ENCODE results near the gene OTX2.

The OTX2 gene

GRCh38 chr14:56810147-56810719 lies at the start of gene OTX2:
Gene OTX2, minus strand, starts transcription at chr14:56810479. Its CDS starts 5,023 bp downstream, at chr14:56805456.
- H3K79me2 ChIP-seq (ENCODE audit: insufficient read depth, low read length), result no peaks in the 10 kb centered on the region
- no peaks in the 10 kb centered on the region for H3K9me2 ChIP-seq (replicated peaks; ENCODE audit: insufficient read depth, low read length)
- H3K4me2 ChIP-seq (ENCODE audit: low read depth, low read length, poor library complexity, severe bottlenecking), result no peak within 1 kb of the TSS
- no peaks in the 10 kb centered on the region for H3F3A ChIP-seq (ENCODE audit: insufficient read depth)
- no peaks in the 10 kb centered on the region for H3K9me3 ChIP-seq (ENCODE audit: insufficient read depth, low read length)
- H3K27ac ChIP-seq (ENCODE audit: low read depth, low read length), result no peak within 1 kb of the TSS
- no peak within 1 kb of the TSS for H2AFZ ChIP-seq (ENCODE audit: low read depth, low read length, severe bottlenecking)
- H3K4me3 ChIP-seq (ENCODE audit: insufficient read depth, low read length, poor library complexity, severe bottlenecking), result no peak within 1 kb of the TSS
- H3K9ac ChIP-seq (ENCODE audit: low read length), result no peak within 1 kb of the TSS
- no peaks in the 10 kb centered on the region for H4K20me1 ChIP-seq (ENCODE audit: low read depth, low read length)
- TF ChIP-seq CTCF (IDR thresholded peaks at IDR 0.05; ENCODE audit: insufficient read depth, low read length, poor library complexity, severe bottlenecking), result no peak
- TF ChIP-seq EZH2phosphoT487 (conservative IDR thresholded peaks at IDR 0.05; ENCODE audit: low read length), result no peak
- H3K36me3 ChIP-seq (ENCODE audit: low read length), result no peaks in the 10 kb centered on the region
- no peaks in the 10 kb centered on the region for H3K27me3 ChIP-seq (ENCODE audit: low read length)

GRCh38 chr14:56858422-56858821 lies 48.1 kb upstream of the OTX2 start:
- Histone ChIP-seq H4K20me1 (ENCODE audit: low read depth, low read length) (no peaks in the 10 kb centered on the region), H2AFZ (ENCODE audit: low read depth, low read length, severe bottlenecking) (no peak overlapping the region), H3K4me2 (ENCODE audit: low read depth, low read length, poor library complexity, severe bottlenecking) (no peak overlapping the region), H3K79me2 (ENCODE audit: insufficient read depth, low read length) (no peaks in the 10 kb centered on the region), H3K9ac (ENCODE audit: low read length) (no peak overlapping the region), H3K9me2 (replicated peaks; ENCODE audit: insufficient read depth, low read length) (no peaks in the 10 kb centered on the region), H3K27ac (ENCODE audit: low read depth, low read length) (no peak overlapping the region), H3F3A (ENCODE audit: insufficient read depth) (no peaks in the 10 kb centered on the region), H3K36me3 (ENCODE audit: low read length) (no peaks in the 10 kb centered on the region), H3K27me3 (ENCODE audit: low read length) (no peaks in the 10 kb centered on the region), H3K9me3 (ENCODE audit: insufficient read depth, low read length) (no peaks in the 10 kb centered on the region), H3K4me3 (ENCODE audit: insufficient read depth, low read length, poor library complexity, severe bottlenecking) (no peak overlapping the region)
- no peak for TF ChIP-seq EZH2phosphoT487 (conservative IDR thresholded peaks at IDR 0.05; ENCODE audit: low read length)
- no peak for TF ChIP-seq CTCF (IDR thresholded peaks at IDR 0.05; ENCODE audit: insufficient read depth, low read length, poor library complexity, severe bottlenecking)

GRCh38 chr14:56857216-56857615 lies 46.9 kb upstream of the OTX2 start:
- Histone ChIP-seq H3K36me3 (ENCODE audit: low read length) (no peaks in the 10 kb centered on the region), H3K9ac (ENCODE audit: low read length) (no peak overlapping the region), H3K27me3 (ENCODE audit: low read length) (no peaks in the 10 kb centered on the region), H3F3A (ENCODE audit: insufficient read depth) (no peaks in the 10 kb centered on the region), H3K9me3 (ENCODE audit: insufficient read depth, low read length) (no peaks in the 10 kb centered on the region), H3K4me2 (ENCODE audit: low read depth, low read length, poor library complexity, severe bottlenecking) (no peak overlapping the region), H4K20me1 (ENCODE audit: low read depth, low read length) (no peaks in the 10 kb centered on the region), H3K4me3 (ENCODE audit: insufficient read depth, low read length, poor library complexity, severe bottlenecking) (no peak overlapping the region), H2AFZ (ENCODE audit: low read depth, low read length, severe bottlenecking) (no peak overlapping the region), H3K9me2 (replicated peaks; ENCODE audit: insufficient read depth, low read length) (no peaks in the 10 kb centered on the region), H3K27ac (ENCODE audit: low read depth, low read length) (no peak overlapping the region), H3K79me2 (ENCODE audit: insufficient read depth, low read length) (no peaks in the 10 kb centered on the region)
- TF ChIP-seq EZH2phosphoT487 (conservative IDR thresholded peaks at IDR 0.05; ENCODE audit: low read length) (no peak), CTCF (IDR thresholded peaks at IDR 0.05; ENCODE audit: insufficient read depth, low read length, poor library complexity, severe bottlenecking) (no peak)

Data from SU-DHL-6 (cell line).